GM12878 (cell line): Measurements from ENCODE around the gene TMEM88. TPM values are rescaled to one million over a fixed set of nuclear protein-coding genes. Genes with fewer than 3 reads are reported as not detected.

Experiments used
- ATAC-seq: fragments of 200-7000 bp; cut with Tn5 transposase; 3 replicates; pipeline ENCODE4 v1.9.1; 2020; ENCODE audit warnings: mild to moderate bottlenecking, moderate library complexity
- BruUV-seq: library from RNA; stranded (reverse); fragments of 400-500 nt; replicated peaks from 2 replicates; lab custom pipeline; 2021; lab: Mats Ljungman, UMichigan
- CTCF ChIA-PET: fragments of 300-600 bp; sonication (Branson Sonifier 250); formaldehyde crosslinking; extraction: SDS; loops from one replicate; lab custom pipeline; 2021; ENCODE audit warnings: inconsistent platforms; lab: Yijun Ruan, JAX
- POLR2A ChIA-PET: fragments of 350-600 bp; formaldehyde crosslinking; extraction: SDS; loops from one replicate; lab custom pipeline; 2021; ENCODE audit warnings: inconsistent platforms; lab: Charles Lee
- RAD21 ChIA-PET: fragments of 300-600 bp; sonication (Branson Sonifier 250); formaldehyde crosslinking; loops from one replicate; lab custom pipeline; 2023; ENCODE audit warnings: antibody characterized with exemption; ENCODE audit not compliant: unreplicated experiment; lab: Charles Lee
- SMC1A ChIA-PET: fragments of 300-600 bp; sonication (Branson Sonifier 250); formaldehyde crosslinking; loops from one replicate; lab custom pipeline; 2023; ENCODE audit not compliant: unreplicated experiment, uncharacterized antibody; lab: Charles Lee
- DNase-seq: peaks from one replicate; pipeline ENCODE4 v3.0.0-alpha.2; 2011; ENCODE audit warnings: low read depth, low spot score
- FAIRE-seq: peaks from 3 replicates; lab custom pipeline; 2011; peaks lifted over from hg19 to GRCh38; lab: Jason Lieb, UNC
- H2AFZ ChIP-seq: 2 replicates; pipeline ENCODE4 v1.6.0; 2011; ENCODE audit warnings: low read depth, low read length, control low read depth; ENCODE audit not compliant: control insufficient read depth
- H3K27ac ChIP-seq: 2 replicates; pipeline ENCODE4 v1.5.1; 2011; ENCODE audit warnings: control low read depth; ENCODE audit not compliant: control insufficient read depth, insufficient read depth
- H3K27me3 ChIP-seq, 2 experiments: replicated peaks in 1 of 2; 2 replicates each; pipeline versions ENCODE4 v1.6.0 to v1.6.1; 2011; ENCODE audit warnings: low read length in 1 of 2; ENCODE audit not compliant: control insufficient read depth in 2 of 2, insufficient read depth in 2 of 2
- H3K36me3 ChIP-seq, 2 experiments: 2 replicates each; pipeline ENCODE4 v1.5.1; 2011; ENCODE audit warnings: low read length in 1 of 2; ENCODE audit not compliant: control insufficient read depth in 2 of 2, insufficient read depth in 2 of 2
- H3K4me1 ChIP-seq: 2 replicates; pipeline ENCODE4 v1.6.1; 2011; ENCODE audit warnings: mild to moderate bottlenecking, low read length, moderate library complexity, mixed read lengths; ENCODE audit not compliant: control insufficient read depth, insufficient read depth
- H3K4me2 ChIP-seq: 2 replicates; pipeline ENCODE4 v1.6.0; 2011; ENCODE audit warnings: control low read depth; ENCODE audit not compliant: control insufficient read depth, insufficient read depth
- H3K4me3 ChIP-seq: fragments of 200-600 bp; sonication (generic); 2 replicates; pipeline ENCODE4 v1.5.1; 2016
- H3K79me2 ChIP-seq: 2 replicates; pipeline ENCODE4 v1.6.0; 2011; ENCODE audit warnings: low read length; ENCODE audit not compliant: control insufficient read depth, insufficient read depth
- H3K9ac ChIP-seq: 2 replicates; pipeline ENCODE4 v1.8.0; 2011; ENCODE audit warnings: low read length, control low read depth, mixed read lengths; ENCODE audit not compliant: control insufficient read depth, insufficient read depth
- H3K9me3 ChIP-seq: replicated peaks from 3 replicates; pipeline ENCODE4 v1.5.1; 2011; ENCODE audit warnings: mild to moderate bottlenecking, low read length; ENCODE audit not compliant: control insufficient read depth, insufficient read depth
- H4K20me1 ChIP-seq: 2 replicates; pipeline ENCODE4 v1.6.0; 2011; ENCODE audit not compliant: control insufficient read depth, insufficient read depth
- ATF7 ChIP-seq: fragments of 450-650 bp; IDR thresholded peaks from 2 replicates; pipeline ENCODE4 v1.6.1; 2016; ENCODE audit warnings: low read depth, mild to moderate bottlenecking
- EED ChIP-seq: sonication (generic); IDR thresholded peaks from 2 replicates; pipeline ENCODE4 v1.6.1; 2016; ENCODE audit warnings: antibody characterized with exemption, low read depth
- IKZF2 ChIP-seq, 2 experiments: fragments of 450-650 bp; IDR thresholded peaks; 2 replicates each; pipeline ENCODE4 v1.6.1; 2017; ENCODE audit warnings: mild to moderate bottlenecking in 2 of 2, moderate library complexity in 2 of 2
- MEF2A ChIP-seq: IDR thresholded peaks from 2 replicates; pipeline ENCODE4 v1.6.1; 2011; ENCODE audit warnings: low read depth, mild to moderate bottlenecking, low read length, moderate library complexity; ENCODE audit not compliant: insufficient read depth
- MEF2B ChIP-seq: fragments of 450-650 bp; IDR thresholded peaks from 2 replicates; pipeline ENCODE4 v1.6.1; 2018; ENCODE audit warnings: mild to moderate bottlenecking, moderate library complexity; ENCODE audit not compliant: partially characterized antibody, poor library complexity, severe bottlenecking
- NBN ChIP-seq: fragments of 450-650 bp; IDR thresholded peaks from 2 replicates; pipeline ENCODE4 v1.6.1; 2016
- NFXL1 ChIP-seq: fragments of 450-650 bp; IDR thresholded peaks from 2 replicates; pipeline ENCODE4 v1.6.1; 2017; ENCODE audit warnings: antibody characterized with exemption, mild to moderate bottlenecking, borderline replicate concordance
- NRF1 ChIP-seq: conservative IDR thresholded peaks from 2 replicates; pipeline ENCODE4 v1.6.1; 2011; ENCODE audit warnings: mild to moderate bottlenecking, low read depth, low read length, improper control_type of control experiment
- PAX5 ChIP-seq: IDR thresholded peaks from 2 replicates; pipeline ENCODE4 v1.6.1; 2011; ENCODE audit warnings: low read depth, low read length, borderline replicate concordance
- PRDM15 ChIP-seq: fragments of 450-650 bp; formaldehyde crosslinking; IDR thresholded peaks from 2 replicates; pipeline ENCODE4 v1.4.0; 2020; ENCODE audit warnings: mild to moderate bottlenecking, moderate library complexity
- RCOR1 ChIP-seq: conservative IDR thresholded peaks from 2 replicates; pipeline ENCODE4 v1.6.1; 2012; ENCODE audit warnings: low read depth, low read length, improper control_type of control experiment
- TCF12 ChIP-seq: IDR thresholded peaks from 2 replicates; pipeline ENCODE4 v1.6.1; 2011; ENCODE audit warnings: low read depth, mild to moderate bottlenecking, low read length
- WGBS: methylation state at CpG from one replicate; pipeline ENCODE4 v1.1.6; 2016; ENCODE audit warnings: low lambda C conversion rate; ENCODE audit not compliant: insufficient replicate concordance, insufficient coverage; ENCODE audit errors: missing lambda C conversion rate; 5-methylcytosine and 5-hydroxymethylcytosine counted together
- in situ Hi-C: fragments of 300-500 bp; cut with MboI; formaldehyde crosslinking; loops from 9 replicates; pipeline ENCODE4 v1.14.3; 2018; ENCODE audit warnings: mixed read lengths
- intact Hi-C: fragments of 100-400 bp; cut with micrococcal nuclease; formaldehyde crosslinking; loops from one replicate; pipeline ENCODE4 v1.14.2; 2022; ENCODE audit not compliant: unreplicated experiment
- polyA plus RNA-seq, 11 experiments: library from polyadenylated mRNA; depleted of rRNA in 4 of 11; unstranded in 6 of 11; stranded (reverse) in 5 of 11; fragments of >200 nt; fragmentation: Nextera tagmentation in 4 of 11; fragmentation: Illumina TruSeq in 1 of 11; extraction: Ambion mirVana in 4 of 11; extraction: Trizol in 1 of 11; gene quantifications; 1 replicate in 1 of 11; 2 replicates in 10 of 11; pipeline versions ENCODE4 v1.2.1 to v1.2.3, GENCODE V29; 2011 to 2016; ENCODE audit warnings: inconsistent platforms in 2 of 11, missing spikeins in 2 of 11, low read depth in 1 of 11
- total RNA-seq, 4 experiments: library from RNA; depleted of rRNA in 3 of 4; stranded (reverse); fragments of >200 nt in 3 of 4; fragmentation: Illumina TruSeq in 1 of 4; extraction: Trizol in 1 of 4; gene quantifications; 2 replicates each; pipeline versions ENCODE4 v1.2.1 to v1.2.3, GENCODE V29; 2013 to 2021

TMEM88 gene
- total and polyA plus RNA-seq, 10 of the 15 experiments (the other 5 are each of a cell fraction or from before 2014, with no cell fraction given) = 0.21 to 2.2 (median 0.62) TPM; not detected in 5

GRCh38 chr17:7882629-7883028, 27.8 kb downstream of the TMEM88 start:
- Histone ChIP-seq H3K9ac (no peak overlapping the region), H2AFZ (no peak overlapping the region), H4K20me1 (no peaks in the 10 kb centered on the region), H3K4me2 (peak overlapping the region; percentile 57), H3K79me2 (peaks cover 29% of the 10 kb centered on the region), H3K4me3 (peak overlapping the region; percentile 58; the same call in 1 of the 2 replicates), H3K36me3 (peaks cover 0 to 2% of the 10 kb centered on the region in 2 experiments; a peak in 1 of 4 replicates), H3K4me1 (peaks cover 11% of the 10 kb centered on the region), H3K27me3 (no peaks in the 10 kb centered on the region), H3K27ac (no peak overlapping the region), H3K9me3 (no peaks in the 10 kb centered on the region)
- CTCF ChIA-PET = interaction anchor here (0.7 to 1.7 kb wide), 8 partner anchors 9 to 159 kb away, joined by 3 to 4 read pairs (median 3); partner anchors contain the start of gene NAA38
- no peak for DNase-seq
- intact Hi-C loops = no loop called here
- BruUV-seq = TSS peak; percentile 40
- SMC1A ChIA-PET = interaction anchor here (0.7 to 1.5 kb wide), 7 partner anchors 11 to 196 kb away, joined by 3 to 5 read pairs (median 4); partner anchors contain the start of genes CNTROB, NAA38, TP53 and TRAPPC1
- 94% methylated on average over 3 of the region's 3 CpGs for WGBS
- in situ Hi-C loops = no loop called here
- ATAC-seq = no peak
- POLR2A ChIA-PET = interaction anchor here (0.6 to 1.5 kb wide), 8 partner anchors 11 to 844 kb away, joined by 3 to 8 read pairs (median 3); no protein-coding TSS in a partner anchor
- no peak for FAIRE-seq
- no peak for TF ChIP-seq NRF1
- TF ChIP-seq EED = no peak
- no peak for TF ChIP-seq NFXL1
- TF ChIP-seq RCOR1 = no peak
- RAD21 ChIA-PET = interaction anchor here (0.7 to 1.5 kb wide), 8 partner anchors 12 to 633 kb away, joined by 3 to 8 read pairs (median 3); partner anchors contain the start of genes CNTROB, CYB5D1, NAA38 and TRAPPC1

- in situ Hi-C loops (no loop called here), intact Hi-C loops (no loop called here)
- H3K4me2 ChIP-seq = peak overlapping the region; percentile 70
- H3K4me3 ChIP-seq = peak overlapping the region; percentile 67
- 0% methylated on average over 3 of the region's 3 CpGs for WGBS
- no TSS peak for BruUV-seq
- peak overlapping the region; percentile 59 for H3K27ac ChIP-seq
- ATAC-seq (no peak), DNase-seq (no peak), FAIRE-seq (no peak)
- H3K9ac ChIP-seq = peak overlapping the region; percentile 58
- H3K79me2 ChIP-seq = peaks cover 41% of the 10 kb centered on the region
- H4K20me1 ChIP-seq = no peaks in the 10 kb centered on the region
- no peaks in the 10 kb centered on the region for H3K27me3 ChIP-seq
- peaks cover 18% of the 10 kb centered on the region for H3K4me1 ChIP-seq
- CTCF ChIA-PET = interaction anchor here (0.6 to 1.7 kb wide), 4 partner anchors 27 to 139 kb away, joined by 3 to 4 read pairs (median 4); partner anchors contain the start of gene NAA38
- peaks cover 0 to 2% of the 10 kb centered on the region in 2 experiments; a peak in 1 of 4 replicates for H3K36me3 ChIP-seq
- SMC1A ChIA-PET = interaction anchor here (1.5 kb wide), 1 partner anchor 13 kb away, joined by 5 read pairs; no protein-coding TSS in a partner anchor
- no peaks in the 10 kb centered on the region for H3K9me3 ChIP-seq
- RAD21 ChIA-PET = interaction anchor here (0.5 to 1.5 kb wide), 5 partner anchors 13 to 635 kb away, joined by 3 to 8 read pairs (median 3); partner anchors contain the start of genes CYB5D1 and NAA38
- peak overlapping the region; percentile 55 for H2AFZ ChIP-seq
- POLR2A ChIA-PET = interaction anchor here (0.6 to 1.0 kb wide), 3 partner anchors 27 to 48 kb away, joined by 3 to 5 read pairs (median 4); partner anchors contain the start of genes NAA38 and TRAPPC1
- TF ChIP-seq TCF12 = no peak
- peak; percentile 51; the same call in 1 of the 2 replicates for TF ChIP-seq ATF7
- no peak for TF ChIP-seq PRDM15 (CRISPR knock-in tag)
- TF ChIP-seq MEF2A = peak; percentile 36; the same call in 1 of the 2 replicates
- TF ChIP-seq NBN = peak; percentile 78
- TF ChIP-seq MEF2B = peak; percentile 5
- TF ChIP-seq PAX5 = no peak
- TF ChIP-seq IKZF2 (IDR thresholded peaks at IDR 0.05) = peak in 1 of 2 experiments; percentile 20; a peak in 1 of 4 replicates
Measured at GRCh38 chr17:7883781-7884386, 29.0 kb downstream of the TMEM88 start.
